ENCODE data around the gene XRN2. TPM values are rescaled to one million over a fixed set of nuclear protein-coding genes. Genes with fewer than 3 reads are reported as not detected.

XRN2 gene
- total RNA-seq, 4 donors from 2014 or later = 60.5 to 116 (median 68.6) TPM

GRCh38 chr20:21342656-21343345, 39.7 kb downstream of the XRN2 start:
- TF ChIP-seq CTCF (IDR thresholded peaks at IDR 0.05) = no peak
- ATAC-seq (ENCODE audit: low FRiP score) (no peak), DNase-seq (ENCODE audit: low spot score) (no peak)

- ATAC-seq (ENCODE audit: low FRiP score) = no peak
- DNase-seq (ENCODE audit: low spot score) = no peak
- no peak for TF ChIP-seq CTCF (IDR thresholded peaks at IDR 0.05)
Observed at GRCh38 chr20:21344206-21344900, 41.2 kb downstream of the XRN2 start.

- no peak for TF ChIP-seq CTCF (IDR thresholded peaks at IDR 0.05)
- ATAC-seq (ENCODE audit: low FRiP score) (no peak), DNase-seq (ENCODE audit: low spot score) (no peak)
Observed at GRCh38 chr20:21344961-21345360, 41.8 kb downstream of the XRN2 start.

- no peak for DNase-seq (ENCODE audit: low spot score)
Observed at GRCh38 chr20:21352703-21353102, 49.6 kb downstream of the XRN2 start.

GRCh38 chr20:21353236-21353635, 50.1 kb downstream of the XRN2 start:
- ATAC-seq (ENCODE audit: low FRiP score) (peak; percentile 80), DNase-seq (ENCODE audit: low spot score) (no peak)
- no peak for TF ChIP-seq CTCF (IDR thresholded peaks at IDR 0.05)

More at GRCh38 chr20:21352703-21353102, 49.6 kb downstream of the XRN2 start:
- TF ChIP-seq CTCF (IDR thresholded peaks at IDR 0.05) = no peak
- ATAC-seq (ENCODE audit: low FRiP score) = no peak

GRCh38 chr20:21355981-21356380, 52.9 kb downstream of the XRN2 start:
- ATAC-seq (ENCODE audit: low FRiP score) (no peak), DNase-seq (ENCODE audit: low spot score) (no peak)
- TF ChIP-seq CTCF (IDR thresholded peaks at IDR 0.05) = no peak

GRCh38 chr20:21356386-21356785, 53.3 kb downstream of the XRN2 start:
- TF ChIP-seq CTCF (IDR thresholded peaks at IDR 0.05) = no peak
- ATAC-seq (ENCODE audit: low FRiP score) = no peak
- DNase-seq (ENCODE audit: low spot score) = no peak
